A673 (cell line): ENCODE measurements around the gene GPR179.

Experiments
- EZH2 ChIP-seq: fragments of 200-600 bp; sonication (generic); IDR thresholded peaks from 2 replicates; pipeline ENCODE4 v1.6.1; 2017; ENCODE audit warnings: borderline replicate concordance, low read depth, mild to moderate bottlenecking, mixed read lengths, antibody characterized with exemption, low read length; ENCODE audit not compliant: poor library complexity, severe bottlenecking
- TF ChIP-seq, protein P1 (sequence below): fragments of 300-800, 200-600 bp; sonication (generic); conservative IDR thresholded peaks from 2 replicates; pipeline ENCODE4 v1.5.1; 2017; ENCODE audit warnings: low read depth, mild to moderate bottlenecking, antibody characterized with exemption, low read length, moderate library complexity, mixed read lengths

DNA sequence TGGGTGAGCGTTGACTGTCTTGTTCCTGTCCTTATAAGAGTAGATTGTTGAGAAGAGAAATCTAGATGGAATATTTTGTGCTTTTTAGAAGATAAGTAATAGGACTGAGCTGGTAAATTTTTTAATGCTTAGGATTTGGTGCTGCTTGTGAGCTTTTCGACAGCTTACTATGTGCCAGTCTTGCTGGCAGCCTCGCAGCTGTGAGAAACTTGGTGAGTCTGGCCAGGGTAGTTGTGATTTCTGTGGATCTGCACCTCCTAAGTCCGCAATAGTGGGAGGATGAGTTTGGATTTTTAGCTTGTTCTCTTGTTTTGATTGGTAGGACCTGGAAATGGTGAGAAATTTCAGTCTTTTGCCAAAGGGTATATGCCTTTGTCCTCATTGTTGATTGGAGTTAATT lies 11.5 kb upstream of the GPR179 start:
- TF ChIP-seq, protein P1, sequence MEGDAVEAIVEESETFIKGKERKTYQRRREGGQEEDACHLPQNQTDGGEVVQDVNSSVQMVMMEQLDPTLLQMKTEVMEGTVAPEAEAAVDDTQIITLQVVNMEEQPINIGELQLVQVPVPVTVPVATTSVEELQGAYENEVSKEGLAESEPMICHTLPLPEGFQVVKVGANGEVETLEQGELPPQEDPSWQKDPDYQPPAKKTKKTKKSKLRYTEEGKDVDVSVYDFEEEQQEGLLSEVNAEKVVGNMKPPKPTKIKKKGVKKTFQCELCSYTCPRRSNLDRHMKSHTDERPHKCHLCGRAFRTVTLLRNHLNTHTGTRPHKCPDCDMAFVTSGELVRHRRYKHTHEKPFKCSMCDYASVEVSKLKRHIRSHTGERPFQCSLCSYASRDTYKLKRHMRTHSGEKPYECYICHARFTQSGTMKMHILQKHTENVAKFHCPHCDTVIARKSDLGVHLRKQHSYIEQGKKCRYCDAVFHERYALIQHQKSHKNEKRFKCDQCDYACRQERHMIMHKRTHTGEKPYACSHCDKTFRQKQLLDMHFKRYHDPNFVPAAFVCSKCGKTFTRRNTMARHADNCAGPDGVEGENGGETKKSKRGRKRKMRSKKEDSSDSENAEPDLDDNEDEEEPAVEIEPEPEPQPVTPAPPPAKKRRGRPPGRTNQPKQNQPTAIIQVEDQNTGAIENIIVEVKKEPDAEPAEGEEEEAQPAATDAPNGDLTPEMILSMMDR, result no peak
- TF ChIP-seq EZH2, result no peak
